PC-9 (cell line): ENCODE data around the gene MAPRE3.

ENCODE experiments used
- CTCF ChIP-seq: fragments of 200-600 bp; sonication (generic); conservative IDR thresholded peaks from 2 replicates; pipeline ENCODE4 v1.6.1; 2017; ENCODE audit warnings: mixed run types, antibody characterized with exemption, mild to moderate bottlenecking, moderate library complexity
- EZH2 ChIP-seq: fragments of 200-600 bp; sonication (generic); IDR thresholded peaks from 2 replicates; pipeline ENCODE4 v1.8.0; 2017; ENCODE audit warnings: antibody characterized with exemption, low read depth

GRCh38 chr2:27019931-27020855 lies 49.8 kb downstream of the MAPRE3 start:
- no peak for TF ChIP-seq CTCF
- TF ChIP-seq EZH2, result no peak
